Measurements from ENCODE around the gene SNX8.

Gene SNX8

DNA sequence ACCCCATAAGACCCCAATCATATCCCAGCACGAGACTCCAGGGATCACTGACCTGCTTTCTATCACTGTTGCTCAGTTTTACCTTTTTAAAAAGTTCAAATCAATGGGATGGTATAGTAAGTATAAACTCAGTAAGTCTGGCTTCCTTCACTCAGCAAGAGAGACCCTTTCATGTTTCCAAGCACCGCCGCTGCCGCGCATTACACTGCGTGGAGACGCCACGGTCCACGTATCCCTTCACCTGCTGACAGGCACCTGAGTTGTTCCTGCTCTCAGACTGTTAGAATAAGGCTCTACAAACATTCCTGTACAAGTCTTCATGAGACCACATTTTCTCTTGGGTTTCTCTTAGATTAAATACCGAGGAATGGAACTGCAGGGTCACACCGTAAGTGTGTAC lies 109.8 kb downstream of the SNX8 start:
- no peak for FAIRE-seq

DNA sequence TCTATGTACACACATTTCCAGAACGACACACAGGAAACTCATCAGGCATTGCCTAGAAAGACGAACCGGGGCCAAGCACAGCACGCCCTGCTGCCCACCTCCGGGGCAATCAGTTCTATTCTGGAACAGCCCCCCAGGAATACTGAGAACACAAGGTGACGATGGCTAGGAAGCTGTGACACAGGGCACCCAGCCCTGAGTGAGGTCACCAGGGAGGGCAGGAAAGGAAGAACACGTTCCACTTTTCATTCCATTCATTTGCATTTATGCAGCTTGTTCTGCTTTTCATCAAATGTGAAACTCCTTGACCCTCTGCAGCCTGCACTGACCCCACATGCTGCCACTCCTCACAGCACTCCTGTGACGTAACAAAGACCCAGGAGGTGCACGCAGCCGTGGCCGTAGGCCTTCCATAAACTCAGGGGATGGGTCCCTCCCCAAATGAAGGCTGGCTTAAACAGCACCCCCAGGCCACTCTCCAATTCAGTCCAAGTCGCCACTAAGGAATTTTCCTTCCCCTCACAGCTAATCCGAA lies 110.4 kb downstream of the SNX8 start:
- FAIRE-seq: no peak
- no peak for DNase-seq (ENCODE audit: insufficient read length, low spot score)
- no peak for TF ChIP-seq POLR2A (IDR thresholded peaks at IDR 0.05; ENCODE audit: low read depth, low read length)

More for the DNA sequence above, 109.8 kb downstream of the SNX8 start:
- DNase-seq (ENCODE audit: insufficient read length, low spot score): no peak
- no peak for TF ChIP-seq POLR2A (IDR thresholded peaks at IDR 0.05; ENCODE audit: low read depth, low read length)

DNA sequence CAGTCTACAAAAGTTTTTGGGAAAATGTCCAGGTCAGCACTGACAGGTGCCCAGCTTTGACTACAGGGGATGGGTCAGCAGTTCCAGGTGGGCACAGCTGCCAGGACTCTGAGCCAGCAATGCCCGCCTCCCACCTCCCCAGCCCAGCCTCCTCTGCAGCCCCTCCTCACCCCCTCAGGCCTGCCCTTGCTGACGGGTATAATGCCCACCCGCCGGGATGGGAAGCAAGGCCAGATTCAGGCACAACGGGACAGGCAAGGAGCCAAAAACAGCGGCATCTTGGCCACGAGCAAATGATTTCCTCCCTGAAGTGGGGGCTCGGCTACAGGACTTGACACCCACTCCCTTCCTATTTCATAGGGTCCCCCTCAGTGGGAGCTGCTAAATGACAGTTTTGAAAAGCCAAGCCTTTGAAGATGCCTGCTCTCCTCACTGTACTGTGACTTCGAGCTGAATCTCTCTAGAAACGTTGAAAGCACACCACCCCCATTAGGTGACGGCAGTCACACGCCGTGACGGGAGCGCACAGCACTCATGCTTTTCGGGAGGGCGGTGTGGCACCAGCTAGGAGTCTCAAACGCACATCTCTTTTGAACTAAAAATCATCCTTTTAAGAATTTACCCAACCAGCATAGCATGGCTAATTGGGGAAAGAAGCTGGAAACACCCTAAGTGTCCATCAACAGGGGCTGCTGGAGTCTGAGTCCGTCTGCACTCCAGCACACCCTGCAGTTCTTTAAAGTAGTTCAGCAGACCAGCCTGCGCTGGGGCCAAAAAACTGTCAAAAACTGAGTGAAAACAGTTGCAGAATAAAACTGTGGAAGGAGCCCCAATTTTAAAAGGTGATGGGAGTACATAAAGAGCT lies 111.1 kb downstream of the SNX8 start:
- no peak for DNase-seq (ENCODE audit: insufficient read length, low spot score)
- FAIRE-seq: no peak

DNA sequence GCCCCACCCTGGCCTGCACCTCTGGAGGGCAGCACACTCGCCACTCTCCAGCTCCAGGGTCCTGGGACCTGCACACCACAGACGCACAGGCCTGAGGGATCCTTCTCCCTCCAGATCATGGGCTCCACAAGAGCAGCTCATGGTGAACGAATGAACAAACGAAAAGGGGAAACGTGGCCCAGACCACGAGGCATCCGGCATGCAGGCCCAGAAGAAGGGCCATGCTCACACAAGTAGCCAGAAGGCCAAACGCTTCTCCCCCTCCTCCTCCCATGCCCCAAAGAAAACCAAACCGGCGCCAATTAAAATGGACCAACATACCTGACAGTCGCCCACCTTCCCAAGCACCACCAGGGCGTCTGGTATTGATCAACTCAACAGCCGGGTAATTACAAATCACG lies 111.9 kb downstream of the SNX8 start:
- TF ChIP-seq POLR2A (IDR thresholded peaks at IDR 0.05; ENCODE audit: low read depth, low read length): no peak
- no peak for DNase-seq (ENCODE audit: insufficient read length, low spot score)
- no peak for FAIRE-seq

More for the DNA sequence above, 111.1 kb downstream of the SNX8 start:
- TF ChIP-seq POLR2A (IDR thresholded peaks at IDR 0.05; ENCODE audit: low read depth, low read length): no peak
